Loucy (cell line): ENCODE measurements around the gene SLC19A1.

Source experiments
- CTCF ChIP-seq: fragments of 200-600 bp; sonication (generic); conservative IDR thresholded peaks from 2 replicates; pipeline ENCODE4 v1.5.1; 2014; ENCODE audit warnings: mild to moderate bottlenecking, antibody characterized with exemption, low read length
- EZH2phosphoT487 ChIP-seq: fragments of 200-600 bp; IDR thresholded peaks from 2 replicates; pipeline ENCODE4 v1.6.1; 2018; ENCODE audit warnings: antibody characterized with exemption, mild to moderate bottlenecking, moderate library complexity, borderline replicate concordance

- 0 out of 2 replicates have a peak, but pooled peaks have one; percentile 20 for TF ChIP-seq CTCF
- TF ChIP-seq EZH2phosphoT487: no peak
Measured at GRCh38 chr21:45575304-45575992, 33.2 kb upstream of the SLC19A1 start.
